Measurements from ENCODE around the gene GET4. TPM values are rescaled to one million over a fixed set of nuclear protein-coding genes. Genes with fewer than 3 reads are reported as not detected.
A peak's percentile ranks its signal among the peaks of the same experiment; 100 is the strongest.
"Not testable (repeated sequence)": the region's sequence is repeated elsewhere in the genome, so short reads cannot be mapped to it uniquely, and the experiment has no call there.

GET4 gene
- total RNA-seq, 2 experiments from 2014 or later, result 22.3 to 27.1 TPM

DNA sequence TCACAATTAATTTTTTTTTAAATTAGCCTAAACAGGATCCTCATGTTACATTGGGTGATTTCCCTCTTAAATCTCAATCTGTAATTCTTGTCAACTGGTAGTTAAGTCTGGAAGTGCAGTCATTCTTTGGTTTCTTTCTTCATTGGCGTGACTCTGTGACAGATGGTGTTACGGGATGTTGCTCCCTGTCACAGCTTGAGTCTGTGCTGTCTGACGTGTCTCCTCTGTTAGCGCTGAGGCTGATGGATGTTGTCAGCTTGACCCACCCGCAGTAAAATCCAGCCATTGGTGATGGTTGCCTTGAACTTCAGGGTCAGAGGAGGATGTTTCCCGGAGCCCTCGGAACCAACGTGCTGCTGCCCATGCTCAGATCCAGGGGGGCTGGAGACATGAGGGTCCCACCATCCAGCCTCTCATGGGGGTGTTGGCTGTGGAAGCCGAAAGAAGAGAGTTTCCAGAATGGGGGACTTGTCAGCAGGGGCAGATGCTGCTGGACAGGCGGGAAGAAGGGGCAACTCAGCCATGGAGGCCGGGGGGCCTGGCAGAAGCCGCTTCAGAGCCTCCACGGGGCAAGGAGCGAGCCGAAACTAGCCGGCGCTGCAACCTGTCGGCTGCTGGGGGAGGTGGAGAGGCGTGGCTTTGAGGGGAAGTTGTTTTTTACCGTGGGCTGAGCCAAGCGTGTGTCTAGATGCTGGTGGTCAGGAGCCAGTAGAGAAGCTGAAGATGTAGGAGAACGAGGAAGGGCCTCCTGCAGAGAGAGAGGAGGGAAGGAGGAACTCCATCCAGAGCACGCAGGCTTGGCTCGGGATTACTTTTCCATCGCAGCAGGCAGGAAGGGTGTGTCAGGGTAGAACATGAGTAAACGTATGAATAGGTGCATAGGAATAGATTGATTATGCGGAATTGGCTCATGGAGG lies 40.6 kb upstream of the GET4 start:
- ChIA-PET POLR2A (no interaction called here), CTCF (interaction anchor here (1.2 to 2.2 kb wide), 2 partner anchors 37 to 50 kb away, joined by 3 to 7 read pairs; no protein-coding TSS in a partner anchor)
- no peaks in the 10 kb centered on the region for H3K27me3 Mint-ChIP-seq
- H3K4me1 Mint-ChIP-seq (ENCODE audit: low read depth), result peaks cover 39% of the 10 kb centered on the region
- H3K9me3 Mint-ChIP-seq, result no peaks in the 10 kb centered on the region
- peak overlapping the region; percentile 19 for H3K27ac Mint-ChIP-seq
- no peak for DNase-seq
- H3K36me3 Mint-ChIP-seq, result peaks cover 22% of the 10 kb centered on the region
- H3K4me3 Mint-ChIP-seq, result peak overlapping the region; percentile 17
- intact Hi-C loops (cut with micrococcal nuclease), result no loop called here

DNA sequence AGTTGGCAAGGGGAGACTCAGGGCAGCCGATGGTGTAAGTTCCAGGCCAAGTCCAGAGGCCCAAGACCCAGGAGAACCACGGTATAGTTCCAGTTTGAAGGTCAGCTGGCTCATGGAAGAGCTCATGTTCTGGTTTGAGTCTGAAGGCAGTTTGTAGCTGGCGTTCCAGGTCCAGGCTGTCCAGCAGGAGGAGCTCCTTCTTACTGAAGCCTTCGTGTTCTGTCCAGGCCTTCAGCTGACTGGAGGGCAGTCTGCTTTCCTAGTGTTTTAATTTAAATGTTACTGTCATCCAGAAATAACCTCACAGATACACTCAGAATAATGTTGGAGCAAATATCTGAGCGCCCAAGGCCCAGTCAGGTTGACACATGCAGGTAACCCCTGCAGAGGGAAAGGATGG lies 39.9 kb upstream of the GET4 start:
- Mint-ChIP-seq H3K9me3 (no peaks in the 10 kb centered on the region), H3K4me1 (ENCODE audit: low read depth) (peaks cover 33% of the 10 kb centered on the region), H3K4me3 (no peak overlapping the region), H3K36me3 (peaks cover 22% of the 10 kb centered on the region), H3K27me3 (no peaks in the 10 kb centered on the region), H3K27ac (no peak overlapping the region)
- ChIA-PET POLR2A (no interaction called here), CTCF (interaction anchor here (2.2 kb wide), 1 partner anchor 37 kb away, joined by 7 read pairs; no protein-coding TSS in a partner anchor)
- intact Hi-C loops (cut with micrococcal nuclease), result no loop called here
- no peak for DNase-seq

DNA sequence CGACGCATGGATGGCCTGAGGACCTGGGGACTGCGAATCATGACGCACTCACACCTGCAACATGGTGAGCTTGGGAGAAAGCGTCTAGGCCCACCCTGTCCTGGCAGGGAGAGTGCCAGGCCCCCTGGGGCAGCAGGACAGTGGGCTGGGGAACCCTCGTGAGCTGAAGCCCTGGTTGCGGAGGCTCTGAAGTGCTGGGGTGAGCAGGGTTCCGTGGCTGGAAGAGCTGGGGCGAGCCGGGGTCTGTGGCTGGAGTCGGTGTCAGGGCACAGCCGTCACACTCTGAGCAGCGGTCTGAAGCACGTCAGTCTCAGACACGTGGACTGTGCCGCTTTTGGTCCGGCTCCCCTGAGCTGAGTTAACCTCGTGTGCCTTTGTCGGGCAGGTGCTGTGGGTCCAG lies 39.4 kb upstream of the GET4 start:
- intact Hi-C loops (cut with micrococcal nuclease), result no loop called here
- ChIA-PET CTCF (interaction anchor here (2.2 kb wide), 1 partner anchor 36 kb away, joined by 7 read pairs; no protein-coding TSS in a partner anchor), POLR2A (no interaction called here)
- no peak for DNase-seq
- Mint-ChIP-seq H3K27ac (no peak overlapping the region), H3K4me3 (no peak overlapping the region), H3K4me1 (ENCODE audit: low read depth) (peaks cover 27% of the 10 kb centered on the region), H3K36me3 (peaks cover 23% of the 10 kb centered on the region), H3K27me3 (no peaks in the 10 kb centered on the region), H3K9me3 (no peaks in the 10 kb centered on the region)

- H3K27ac Mint-ChIP-seq, result no peak overlapping the region
- intact Hi-C loops (cut with micrococcal nuclease), result no loop called here
- no peak for DNase-seq
- H3K4me1 Mint-ChIP-seq (ENCODE audit: low read depth), result peaks cover 11% of the 10 kb centered on the region
- H3K36me3 Mint-ChIP-seq, result peaks cover 34% of the 10 kb centered on the region
- H3K4me3 Mint-ChIP-seq, result no peak overlapping the region
- POLR2A ChIA-PET, result no interaction called here
- no peaks in the 10 kb centered on the region for H3K27me3 Mint-ChIP-seq
- no peaks in the 10 kb centered on the region for H3K9me3 Mint-ChIP-seq
- CTCF ChIA-PET, result interaction anchor here (0.6 to 0.7 kb wide), 2 partner anchors 60 to 63 kb away, joined by 3 to 4 read pairs; no protein-coding TSS in a partner anchor
Measured at GRCh38 chr7:840001-840600, 36.3 kb upstream of the GET4 start.

DNA sequence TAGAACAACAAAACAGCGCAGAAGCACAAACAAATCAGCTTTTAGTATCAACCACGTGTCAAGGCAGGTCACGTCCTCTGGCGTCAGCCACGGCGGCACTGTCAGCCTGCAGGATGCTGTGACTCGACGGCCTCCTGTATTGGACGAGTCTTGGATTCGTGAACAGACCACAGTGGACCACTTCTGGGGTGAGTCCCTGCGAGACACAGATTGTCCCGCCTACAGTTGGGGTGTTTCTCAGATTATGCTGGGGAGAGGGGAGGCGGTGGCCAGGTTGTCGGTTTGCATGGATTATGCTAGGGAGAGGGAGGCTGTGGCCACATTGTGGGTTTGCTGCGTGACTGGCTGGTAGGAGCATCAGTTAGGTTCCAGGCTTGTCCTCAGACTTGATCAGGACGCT lies 34.4 kb upstream of the GET4 start:
- CTCF ChIA-PET, result interaction anchor here (1.3 kb wide), 1 partner anchor 31 kb away, joined by 3 read pairs; no protein-coding TSS in a partner anchor
- intact Hi-C loops (cut with micrococcal nuclease), result no loop called here
- no peak for DNase-seq
- H3K4me1 Mint-ChIP-seq (ENCODE audit: low read depth), result no peaks in the 10 kb centered on the region
- H3K27me3 Mint-ChIP-seq, result no peaks in the 10 kb centered on the region
- no peak overlapping the region for H3K27ac Mint-ChIP-seq
- no peaks in the 10 kb centered on the region for H3K9me3 Mint-ChIP-seq
- H3K4me3 Mint-ChIP-seq, result no peak overlapping the region
- POLR2A ChIA-PET, result no interaction called here
- peaks cover 36% of the 10 kb centered on the region for H3K36me3 Mint-ChIP-seq

GRCh38 chr7:842431-843031 lies 33.8 kb upstream of the GET4 start:
- Mint-ChIP-seq H3K27me3 (no peaks in the 10 kb centered on the region), H3K4me3 (no peak overlapping the region), H3K9me3 (no peaks in the 10 kb centered on the region), H3K27ac (no peak overlapping the region), H3K36me3 (peaks cover 36% of the 10 kb centered on the region), H3K4me1 (ENCODE audit: low read depth) (no peaks in the 10 kb centered on the region)
- no peak for DNase-seq
- ChIA-PET CTCF (interaction anchor here (1.3 kb wide), 1 partner anchor 31 kb away, joined by 3 read pairs; no protein-coding TSS in a partner anchor), POLR2A (no interaction called here)
- intact Hi-C loops (cut with micrococcal nuclease), result no loop called here

DNA sequence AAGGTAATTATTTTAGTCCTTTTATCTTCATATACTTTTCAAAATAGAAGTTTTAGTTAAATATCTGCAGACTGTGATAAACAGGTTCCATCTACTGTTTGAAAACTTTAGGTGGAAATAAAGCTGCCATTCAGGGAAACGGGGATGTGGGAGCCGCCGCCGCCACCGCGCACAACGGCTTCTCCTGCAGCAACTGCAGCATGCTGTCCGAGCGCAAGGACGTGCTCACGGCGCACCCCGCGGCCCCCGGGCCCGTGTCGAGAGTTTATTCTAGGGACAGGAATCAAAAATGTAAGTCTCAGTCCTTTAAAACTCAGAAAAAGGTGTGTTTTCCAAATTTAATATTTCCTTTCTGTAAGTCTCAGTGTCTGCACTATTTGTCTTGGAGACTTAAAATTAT lies 33.1 kb upstream of the GET4 start:
- peaks cover 39% of the 10 kb centered on the region for H3K36me3 Mint-ChIP-seq
- DNase-seq, result no peak
- no peak overlapping the region for H3K27ac Mint-ChIP-seq
- H3K4me1 Mint-ChIP-seq (ENCODE audit: low read depth), result peaks cover 1% of the 10 kb centered on the region
- no peak overlapping the region for H3K4me3 Mint-ChIP-seq
- intact Hi-C loops (cut with micrococcal nuclease), result no loop called here
- ChIA-PET CTCF (no interaction called here), POLR2A (no interaction called here)
- H3K27me3 Mint-ChIP-seq, result no peaks in the 10 kb centered on the region
- no peaks in the 10 kb centered on the region for H3K9me3 Mint-ChIP-seq

- no peak for DNase-seq
- POLR2A ChIA-PET, result no interaction called here
- Mint-ChIP-seq H3K27me3 (no peaks in the 10 kb centered on the region), H3K27ac (no peak overlapping the region), H3K4me3 (no peak overlapping the region), H3K36me3 (peaks cover 39% of the 10 kb centered on the region), H3K9me3 (no peaks in the 10 kb centered on the region), H3K4me1 (ENCODE audit: low read depth) (peaks cover 3% of the 10 kb centered on the region)
- CTCF ChIA-PET, result no interaction called here
- intact Hi-C loops (cut with micrococcal nuclease), result no loop called here
Measured at GRCh38 chr7:844043-844442, 32.3 kb upstream of the GET4 start.

DNA sequence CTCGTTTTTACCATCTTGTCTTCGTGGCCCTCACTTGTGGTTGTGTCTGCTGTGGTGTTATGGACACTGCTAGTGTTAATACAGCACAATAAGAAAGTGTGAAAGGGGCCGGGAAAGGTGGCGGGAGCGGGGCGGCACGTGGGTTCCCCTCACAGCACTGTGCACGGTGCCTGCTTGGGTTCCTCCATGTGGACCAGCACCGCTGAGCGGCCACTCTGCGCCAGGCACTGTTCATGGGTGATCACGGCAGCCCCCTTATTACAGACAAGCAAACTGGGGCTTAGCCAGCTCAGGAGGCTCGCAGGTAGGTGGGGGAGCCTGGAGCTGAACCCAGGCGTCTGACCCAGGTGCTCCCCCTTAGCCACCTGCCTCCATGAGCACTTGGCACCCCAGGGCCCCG lies 31.8 kb upstream of the GET4 start:
- no peaks in the 10 kb centered on the region for H3K27me3 Mint-ChIP-seq
- ChIA-PET CTCF (interaction anchor here (1.4 kb wide), 1 partner anchor 29 kb away, joined by 5 read pairs; no protein-coding TSS in a partner anchor), POLR2A (no interaction called here)
- H3K4me1 Mint-ChIP-seq (ENCODE audit: low read depth), result peaks cover 3% of the 10 kb centered on the region
- intact Hi-C loops (cut with micrococcal nuclease), result no loop called here
- no peaks in the 10 kb centered on the region for H3K9me3 Mint-ChIP-seq
- H3K36me3 Mint-ChIP-seq, result peaks cover 42% of the 10 kb centered on the region
- no peak for DNase-seq
- no peak overlapping the region for H3K27ac Mint-ChIP-seq
- H3K4me3 Mint-ChIP-seq, result no peak overlapping the region

DNA sequence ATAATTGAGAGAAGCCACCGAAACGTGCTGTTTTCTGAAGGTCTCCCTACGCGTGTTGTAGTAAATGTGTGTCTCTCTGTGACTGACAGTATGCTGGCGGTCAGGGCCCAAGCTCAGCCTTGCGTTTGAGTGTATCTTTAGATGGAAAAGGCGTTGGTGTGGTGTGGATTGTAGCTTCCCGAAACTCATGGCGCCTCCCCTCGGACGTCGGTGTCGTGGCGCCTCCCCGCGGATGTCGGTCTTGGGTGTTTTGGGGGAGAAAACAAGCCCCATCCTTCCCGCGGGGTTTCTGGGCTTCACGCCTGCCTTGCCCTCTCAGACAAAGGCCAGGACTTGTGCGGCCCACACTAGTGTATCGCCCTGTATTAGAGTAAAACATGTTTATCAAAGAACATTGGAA lies 31.3 kb upstream of the GET4 start:
- peaks cover 3% of the 10 kb centered on the region for H3K4me1 Mint-ChIP-seq (ENCODE audit: low read depth)
- no peak for DNase-seq
- H3K4me3 Mint-ChIP-seq, result no peak overlapping the region
- no peak overlapping the region for H3K27ac Mint-ChIP-seq
- intact Hi-C loops (cut with micrococcal nuclease), result no loop called here
- H3K9me3 Mint-ChIP-seq, result no peaks in the 10 kb centered on the region
- ChIA-PET CTCF (interaction anchor here (1.4 kb wide), 1 partner anchor 28 kb away, joined by 5 read pairs; no protein-coding TSS in a partner anchor), POLR2A (no interaction called here)
- no peaks in the 10 kb centered on the region for H3K27me3 Mint-ChIP-seq
- peaks cover 40% of the 10 kb centered on the region for H3K36me3 Mint-ChIP-seq

DNA sequence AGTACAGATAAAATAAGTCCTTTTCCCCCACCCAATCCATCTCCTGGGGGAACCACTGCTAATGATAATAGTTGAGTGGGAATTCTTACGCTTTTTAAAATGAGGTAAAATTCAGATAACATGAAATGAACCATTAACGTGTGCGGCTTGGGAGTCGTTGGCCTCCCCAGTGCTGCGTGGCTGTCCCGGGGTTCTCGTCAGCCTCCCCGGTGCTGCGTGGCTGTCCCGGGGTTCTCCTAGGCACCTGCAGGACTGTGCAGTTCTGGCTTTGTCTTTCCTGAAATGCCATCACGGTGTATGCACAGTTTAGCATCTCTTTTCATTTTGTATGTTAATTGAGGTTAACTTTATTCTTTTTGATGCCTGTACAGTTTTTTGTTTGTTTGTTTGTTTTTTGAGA lies 30.6 kb upstream of the GET4 start:
- ChIA-PET POLR2A (no interaction called here), CTCF (interaction anchor here (1.4 kb wide), 1 partner anchor 27 kb away, joined by 5 read pairs; no protein-coding TSS in a partner anchor)
- peaks cover 3% of the 10 kb centered on the region for H3K4me1 Mint-ChIP-seq (ENCODE audit: low read depth)
- DNase-seq, result no peak
- H3K27ac Mint-ChIP-seq, result no peak overlapping the region
- peaks cover 40% of the 10 kb centered on the region for H3K36me3 Mint-ChIP-seq
- no peak overlapping the region for H3K4me3 Mint-ChIP-seq
- H3K27me3 Mint-ChIP-seq, result no peaks in the 10 kb centered on the region
- no peaks in the 10 kb centered on the region for H3K9me3 Mint-ChIP-seq
- intact Hi-C loops (cut with micrococcal nuclease), result no loop called here

DNA sequence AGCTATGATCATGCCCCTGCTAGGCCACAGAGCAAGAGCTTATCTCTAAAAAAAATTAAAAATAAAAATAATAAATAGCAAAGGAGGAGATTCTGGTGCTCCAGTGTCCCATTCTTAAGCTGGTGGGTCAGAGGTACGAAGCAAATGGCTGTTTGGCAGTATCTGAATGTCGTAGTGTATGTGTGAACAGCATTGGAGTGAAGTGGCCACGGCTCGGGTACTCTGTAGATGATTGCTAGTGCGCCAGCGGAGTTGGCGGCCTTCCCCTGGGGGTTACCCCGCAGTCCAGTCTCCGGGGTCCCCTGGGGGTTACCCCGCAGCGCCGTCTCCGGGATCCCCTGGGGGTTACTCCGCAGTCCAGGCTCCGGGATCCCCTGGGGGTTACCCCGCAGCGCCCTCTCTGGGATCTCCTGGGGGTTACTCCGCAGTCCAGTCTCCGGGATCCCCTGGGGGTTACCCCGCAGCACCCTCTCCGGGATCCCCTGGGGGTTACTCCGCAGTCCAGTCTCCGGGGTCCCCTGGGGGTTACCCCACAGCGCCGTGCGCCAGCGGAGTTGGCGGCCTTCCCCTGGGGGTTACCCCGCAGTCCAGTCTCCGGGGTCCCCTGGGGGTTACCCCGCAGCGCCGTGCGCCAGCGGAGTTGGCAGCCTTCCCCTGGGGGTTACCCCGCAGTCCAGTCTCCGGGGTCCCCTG lies 29.2 kb upstream of the GET4 start:
- DNase-seq; H3K4me1 Mint-ChIP-seq (ENCODE audit: low read depth); H3K4me3 Mint-ChIP-seq; POLR2A ChIA-PET; H3K9me3 Mint-ChIP-seq; H3K27me3 Mint-ChIP-seq; H3K27ac Mint-ChIP-seq; intact Hi-C loops (cut with micrococcal nuclease): not testable (repeated sequence)
- CTCF ChIA-PET, result interaction anchor here (1.1 to 1.2 kb wide), 2 partner anchors 11 to 25 kb away, joined by 3 read pairs; no protein-coding TSS in a partner anchor
- H3K36me3 Mint-ChIP-seq, result peaks cover 39% of the 10 kb centered on the region
